PC-9 (cell line): ENCODE measurements around the gene FNBP1L.

Experiments used
- EZH2 ChIP-seq: fragments of 200-600 bp; sonication (generic); IDR thresholded peaks from 2 replicates; pipeline ENCODE4 v1.8.0; 2017; ENCODE audit warnings: antibody characterized with exemption, low read depth
- TF ChIP-seq, protein P1 (sequence below): fragments of 200-600 bp; sonication (generic); conservative IDR thresholded peaks from 2 replicates; pipeline ENCODE4 v1.6.1; 2017; ENCODE audit warnings: mixed run types, antibody characterized with exemption, mild to moderate bottlenecking, moderate library complexity

DNA sequence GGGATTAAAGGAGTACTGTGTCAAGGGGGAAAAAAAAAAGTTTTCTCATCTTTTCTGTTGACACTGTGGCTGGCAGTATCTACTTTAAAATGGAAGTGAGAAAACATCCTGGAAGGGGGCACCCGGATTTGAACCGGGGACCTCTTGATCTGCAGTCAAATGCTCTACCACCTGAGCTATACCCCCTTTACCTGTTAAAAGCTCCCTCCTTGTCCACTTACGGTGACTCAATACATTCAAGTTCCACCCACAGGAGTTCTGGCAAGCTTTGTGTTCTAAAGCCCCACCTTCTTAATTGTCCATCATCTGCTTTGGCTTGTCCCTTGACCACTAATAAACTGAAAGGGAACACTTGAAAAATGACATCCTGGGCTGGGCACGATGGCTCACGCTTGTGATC, 68.2 kb downstream of the FNBP1L start:
- TF ChIP-seq, protein P1, sequence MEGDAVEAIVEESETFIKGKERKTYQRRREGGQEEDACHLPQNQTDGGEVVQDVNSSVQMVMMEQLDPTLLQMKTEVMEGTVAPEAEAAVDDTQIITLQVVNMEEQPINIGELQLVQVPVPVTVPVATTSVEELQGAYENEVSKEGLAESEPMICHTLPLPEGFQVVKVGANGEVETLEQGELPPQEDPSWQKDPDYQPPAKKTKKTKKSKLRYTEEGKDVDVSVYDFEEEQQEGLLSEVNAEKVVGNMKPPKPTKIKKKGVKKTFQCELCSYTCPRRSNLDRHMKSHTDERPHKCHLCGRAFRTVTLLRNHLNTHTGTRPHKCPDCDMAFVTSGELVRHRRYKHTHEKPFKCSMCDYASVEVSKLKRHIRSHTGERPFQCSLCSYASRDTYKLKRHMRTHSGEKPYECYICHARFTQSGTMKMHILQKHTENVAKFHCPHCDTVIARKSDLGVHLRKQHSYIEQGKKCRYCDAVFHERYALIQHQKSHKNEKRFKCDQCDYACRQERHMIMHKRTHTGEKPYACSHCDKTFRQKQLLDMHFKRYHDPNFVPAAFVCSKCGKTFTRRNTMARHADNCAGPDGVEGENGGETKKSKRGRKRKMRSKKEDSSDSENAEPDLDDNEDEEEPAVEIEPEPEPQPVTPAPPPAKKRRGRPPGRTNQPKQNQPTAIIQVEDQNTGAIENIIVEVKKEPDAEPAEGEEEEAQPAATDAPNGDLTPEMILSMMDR = no peak
- TF ChIP-seq EZH2 = no peak
